Renal pelvis (tissue), 12 donors: ENCODE data around the gene RPL23. TPM values are rescaled to one million over a fixed set of nuclear protein-coding genes. Genes with fewer than 3 reads are reported as not detected.

ENCODE experiments used
- DNase-seq: peaks from one replicate; pipeline ENCODE4 v3.0.0-alpha.2; 2013
- long read RNA-seq, 16 experiments: transcript quantifications; one replicate each; lab custom pipeline, GENCODE V29; 2026
- polyA plus RNA-seq, 3 donors: library from polyadenylated mRNA; unstranded; fragments of 120-200 nt; gene quantifications; one replicate each; pipeline ENCODE4 v1.2.1, GENCODE V29; 2013; ENCODE audit not compliant: insufficient read length in 3 of 3

RPL23 gene
- 1,000 to 10,000 TPM; 2,304 to 2,705 (median 2,321) TPM for polyA plus RNA-seq
- long read RNA-seq, donor 1, transcript RPL23-206 (5 exons, 2,821 nt), result major isoform, 3,877 of 5,067 reads
- long read RNA-seq, donor 1, transcript RPL23-211 (3 exons, 2,779 nt), result minor isoform, 95 of 5,067 reads
- long read RNA-seq, donor 1, transcript RPL23-207 (4 exons, 615 nt), result minor isoform, 44 of 5,067 reads
- long read RNA-seq, donor 1, transcript RPL23-210 (2 exons, 429 nt), result minor isoform, 92 of 5,067 reads
- long read RNA-seq, donor 1, partial matches to known transcripts, result 893 of 5,067 reads
- long read RNA-seq, donor 1, other reads (novel, unspliced or antisense), result 38 of 5,067 reads
- long read RNA-seq, donor 2, transcript RPL23-210 (2 exons, 429 nt), result minor isoform, 321 of 5,217 reads
- long read RNA-seq, donor 2, transcript RPL23-206 (5 exons, 2,821 nt), result major isoform, 3,815 of 5,217 reads
- long read RNA-seq, donor 2, transcript RPL23-211 (3 exons, 2,779 nt), result minor isoform, 91 of 5,217 reads
- long read RNA-seq, donor 2, transcript RPL23-207 (4 exons, 615 nt), result minor isoform, 83 of 5,217 reads
- long read RNA-seq, donor 2, partial matches to known transcripts, result 847 of 5,217 reads
- long read RNA-seq, donor 2, other reads (novel, unspliced or antisense), result 41 of 5,217 reads
- long read RNA-seq, donor 3, transcript RPL23-207 (4 exons, 615 nt), result minor isoform, 120 of 4,565 reads
- long read RNA-seq, donor 3, transcript RPL23-210 (2 exons, 429 nt), result minor isoform, 173 of 4,565 reads
- long read RNA-seq, donor 3, transcript RPL23-206 (5 exons, 2,821 nt), result major isoform, 3,102 of 4,565 reads
- long read RNA-seq, donor 3, transcript RPL23-211 (3 exons, 2,779 nt), result minor isoform, 134 of 4,565 reads
- long read RNA-seq, donor 3, partial matches to known transcripts, result 970 of 4,565 reads
- long read RNA-seq, donor 3, other reads (novel, unspliced or antisense), result 40 of 4,565 reads
- long read RNA-seq, donor 4, transcript RPL23-211 (3 exons, 2,779 nt), result minor isoform, 109 of 5,954 reads
- long read RNA-seq, donor 4, transcript RPL23-207 (4 exons, 615 nt), result minor isoform, 108 of 5,954 reads
- long read RNA-seq, donor 4, transcript RPL23-206 (5 exons, 2,821 nt), result major isoform, 4,182 of 5,954 reads
- long read RNA-seq, donor 4, transcript RPL23-210 (2 exons, 429 nt), result minor isoform, 323 of 5,954 reads
- long read RNA-seq, donor 4, partial matches to known transcripts, result 1,148 of 5,954 reads
- long read RNA-seq, donor 4, other reads (novel, unspliced or antisense), result 65 of 5,954 reads
- long read RNA-seq, donor 5, transcript RPL23-210 (2 exons, 429 nt), result minor isoform, 89 of 2,636 reads
- long read RNA-seq, donor 5, transcript RPL23-211 (3 exons, 2,779 nt), result minor isoform, 60 of 2,636 reads
- long read RNA-seq, donor 5, transcript RPL23-207 (4 exons, 615 nt), result minor isoform, 59 of 2,636 reads
- long read RNA-seq, donor 5, transcript RPL23-206 (5 exons, 2,821 nt), result major isoform, 1,770 of 2,636 reads
- long read RNA-seq, donor 5, partial matches to known transcripts, result 639 of 2,636 reads
- long read RNA-seq, donor 5, other reads (novel, unspliced or antisense), result 12 of 2,636 reads
- long read RNA-seq, donor 6, transcript RPL23-207 (4 exons, 615 nt), result minor isoform, 81 of 3,053 reads
- long read RNA-seq, donor 6, transcript RPL23-210 (2 exons, 429 nt), result minor isoform, 102 of 3,053 reads
- long read RNA-seq, donor 6, transcript RPL23-206 (5 exons, 2,821 nt), result major isoform, 2,278 of 3,053 reads
- long read RNA-seq, donor 6, transcript RPL23-211 (3 exons, 2,779 nt), result minor isoform, 84 of 3,053 reads
- long read RNA-seq, donor 6, partial matches to known transcripts, result 466 of 3,053 reads
- long read RNA-seq, donor 6, other reads (novel, unspliced or antisense), result 16 of 3,053 reads
- long read RNA-seq, donor 7, transcript RPL23-211 (3 exons, 2,779 nt), result minor isoform, 120 of 5,186 reads
- long read RNA-seq, donor 7, transcript RPL23-210 (2 exons, 429 nt), result minor isoform, 211 of 5,186 reads
- long read RNA-seq, donor 7, transcript RPL23-206 (5 exons, 2,821 nt), result major isoform, 3,300 of 5,186 reads
- long read RNA-seq, donor 7, transcript RPL23-207 (4 exons, 615 nt), result minor isoform, 111 of 5,186 reads
- long read RNA-seq, donor 7, partial matches to known transcripts, result 1,387 of 5,186 reads
- long read RNA-seq, donor 7, other reads (novel, unspliced or antisense), result 34 of 5,186 reads
- long read RNA-seq, donor 8, transcript RPL23-210 (2 exons, 429 nt), result minor isoform, 55 of 2,146 reads
- long read RNA-seq, donor 8, transcript RPL23-206 (5 exons, 2,821 nt), result major isoform, 1,428 of 2,146 reads
- long read RNA-seq, donor 8, transcript RPL23-207 (4 exons, 615 nt), result minor isoform, 45 of 2,146 reads
- long read RNA-seq, donor 8, transcript RPL23-211 (3 exons, 2,779 nt), result minor isoform, 68 of 2,146 reads
- long read RNA-seq, donor 8, partial matches to known transcripts, result 532 of 2,146 reads
- long read RNA-seq, donor 8, other reads (novel, unspliced or antisense), result 6 of 2,146 reads
- long read RNA-seq, donor 9, transcript RPL23-207 (4 exons, 615 nt), result minor isoform, 93 of 5,337 reads
- long read RNA-seq, donor 9, transcript RPL23-210 (2 exons, 429 nt), result minor isoform, 152 of 5,337 reads
- long read RNA-seq, donor 9, transcript RPL23-211 (3 exons, 2,779 nt), result minor isoform, 142 of 5,337 reads
- long read RNA-seq, donor 9, transcript RPL23-206 (5 exons, 2,821 nt), result major isoform, 3,650 of 5,337 reads
- long read RNA-seq, donor 9, partial matches to known transcripts, result 1,218 of 5,337 reads
- long read RNA-seq, donor 9, other reads (novel, unspliced or antisense), result 46 of 5,337 reads
- long read RNA-seq, donor 10, transcript RPL23-210 (2 exons, 429 nt), result minor isoform, 226 of 3,690 reads
- long read RNA-seq, donor 10, transcript RPL23-207 (4 exons, 615 nt), result minor isoform, 57 of 3,690 reads
- long read RNA-seq, donor 10, transcript RPL23-206 (5 exons, 2,821 nt), result major isoform, 2,615 of 3,690 reads
- long read RNA-seq, donor 10, transcript RPL23-211 (3 exons, 2,779 nt), result minor isoform, 61 of 3,690 reads
- long read RNA-seq, donor 10, partial matches to known transcripts, result 677 of 3,690 reads
- long read RNA-seq, donor 10, other reads (novel, unspliced or antisense), result 41 of 3,690 reads
- long read RNA-seq, donor 11, transcript RPL23-207 (4 exons, 615 nt), result minor isoform, 52 of 2,716 reads
- long read RNA-seq, donor 11, transcript RPL23-206 (5 exons, 2,821 nt), result major isoform, 1,813 of 2,716 reads
- long read RNA-seq, donor 11, transcript RPL23-210 (2 exons, 429 nt), result minor isoform, 115 of 2,716 reads
- long read RNA-seq, donor 11, transcript RPL23-211 (3 exons, 2,779 nt), result minor isoform, 71 of 2,716 reads
- long read RNA-seq, donor 11, partial matches to known transcripts, result 620 of 2,716 reads
- long read RNA-seq, donor 11, other reads (novel, unspliced or antisense), result 34 of 2,716 reads
- long read RNA-seq, donor 12, transcript RPL23-211 (3 exons, 2,779 nt), result minor isoform, 88 of 5,923 reads
- long read RNA-seq, donor 12, transcript RPL23-206 (5 exons, 2,821 nt), result major isoform, 4,546 of 5,923 reads
- long read RNA-seq, donor 12, transcript RPL23-207 (4 exons, 615 nt), result minor isoform, 81 of 5,923 reads
- long read RNA-seq, donor 12, transcript RPL23-210 (2 exons, 429 nt), result minor isoform, 230 of 5,923 reads
- long read RNA-seq, donor 12, partial matches to known transcripts, result 904 of 5,923 reads
- long read RNA-seq, donor 12, other reads (novel, unspliced or antisense), result 55 of 5,923 reads
- long read RNA-seq, donor 13, transcript RPL23-206 (5 exons, 2,821 nt), result major isoform, 2,244 of 3,524 reads
- long read RNA-seq, donor 13, transcript RPL23-207 (4 exons, 615 nt), result minor isoform, 111 of 3,524 reads
- long read RNA-seq, donor 13, transcript RPL23-210 (2 exons, 429 nt), result minor isoform, 134 of 3,524 reads
- long read RNA-seq, donor 13, transcript RPL23-211 (3 exons, 2,779 nt), result minor isoform, 82 of 3,524 reads
- long read RNA-seq, donor 13, partial matches to known transcripts, result 911 of 3,524 reads
- long read RNA-seq, donor 13, other reads (novel, unspliced or antisense), result 19 of 3,524 reads
- long read RNA-seq, donor 14, result 0 reads
- long read RNA-seq, donor 15, result 0 reads
- long read RNA-seq, donor 16, transcript RPL23-207 (4 exons, 615 nt), result minor isoform, 120 of 5,872 reads
- long read RNA-seq, donor 16, transcript RPL23-210 (2 exons, 429 nt), result minor isoform, 226 of 5,872 reads
- long read RNA-seq, donor 16, transcript RPL23-211 (3 exons, 2,779 nt), result minor isoform, 162 of 5,872 reads
- long read RNA-seq, donor 16, transcript RPL23-206 (5 exons, 2,821 nt), result major isoform, 3,728 of 5,872 reads
- long read RNA-seq, donor 16, partial matches to known transcripts, result 1,507 of 5,872 reads
- long read RNA-seq, donor 16, other reads (novel, unspliced or antisense), result 107 of 5,872 reads

DNA sequence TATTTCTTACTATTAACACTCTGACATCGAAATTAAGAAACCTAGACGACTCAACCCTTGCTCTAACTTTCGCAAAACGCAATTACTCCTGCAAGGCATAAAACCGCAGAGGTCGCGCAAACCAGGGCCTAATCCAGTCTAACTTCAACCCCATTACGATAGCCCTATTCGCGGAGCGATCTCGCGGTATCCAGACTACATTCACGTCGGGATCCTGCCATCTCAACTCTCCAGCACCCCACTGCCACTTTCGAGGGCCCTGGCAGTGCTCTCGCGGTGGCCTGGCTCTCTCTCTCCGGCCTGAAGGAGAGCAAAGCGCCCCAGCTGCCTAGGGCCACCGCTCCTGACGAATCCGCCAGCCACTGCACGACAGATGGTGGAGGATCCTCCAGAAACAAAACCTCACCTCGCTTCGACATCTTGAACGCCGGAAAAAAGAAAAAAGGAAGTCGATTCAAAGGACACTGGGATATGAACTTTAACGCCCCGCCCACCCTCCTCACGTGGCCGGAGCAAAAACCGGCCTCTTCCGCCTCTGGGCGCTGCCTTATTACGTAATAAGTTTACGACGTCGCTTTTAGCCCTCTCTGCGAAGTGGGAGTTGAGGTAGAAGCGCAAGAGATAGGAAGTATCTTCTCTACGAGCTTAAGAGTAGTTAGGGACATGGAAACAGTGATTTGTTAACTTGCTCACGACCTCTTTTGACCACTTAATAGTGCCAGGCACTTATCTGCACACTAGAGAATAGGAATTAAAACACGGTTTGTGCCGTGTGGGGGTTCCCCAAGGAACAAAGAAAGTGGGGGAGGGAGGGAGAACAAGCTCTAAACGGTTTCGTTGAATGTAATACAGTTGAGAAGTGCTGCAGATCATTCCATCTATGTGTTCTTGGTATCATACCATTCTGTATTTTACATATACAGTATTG, at the start of gene RPL23:
TSS of gene RPL23 (minus strand) at position 430 of the 928 bp plus-strand sequence. CDS start at position 419, 11 bp downstream.
- peak; percentile 99 for DNase-seq

DNA sequence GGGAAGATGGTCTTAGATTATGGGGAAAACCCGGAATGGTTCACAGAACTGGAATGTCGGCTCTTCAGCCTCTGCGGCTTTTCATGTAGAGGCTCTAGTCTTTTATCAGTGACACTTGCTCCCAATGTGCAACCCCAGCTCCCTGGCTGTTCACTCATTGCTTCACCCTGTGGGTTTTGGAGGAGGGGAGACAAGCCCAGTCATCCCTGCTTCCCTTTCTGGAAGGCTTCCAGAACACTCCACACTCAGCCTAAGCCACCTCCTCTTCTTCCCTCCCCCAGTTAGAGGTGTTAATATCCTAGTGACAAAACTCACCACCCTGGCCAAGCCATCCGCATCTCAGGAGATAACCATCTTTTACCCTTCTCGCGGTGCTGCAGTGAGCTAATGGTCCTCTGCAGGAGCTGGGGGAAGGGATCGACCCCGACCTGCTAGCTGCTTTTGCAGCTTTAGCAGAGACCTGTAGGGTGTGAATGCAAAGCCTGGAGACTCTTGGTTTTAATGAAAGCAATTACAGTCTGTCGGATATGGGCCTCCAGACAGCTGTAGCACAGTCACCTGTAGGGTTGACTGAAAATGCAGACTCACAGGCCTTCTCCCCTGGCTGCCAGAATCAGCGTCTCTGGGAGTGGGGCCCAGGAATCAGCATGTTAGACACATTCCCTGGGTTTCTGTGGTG, 47.6 kb upstream of the RPL23 start:
- DNase-seq, result no peak

DNA sequence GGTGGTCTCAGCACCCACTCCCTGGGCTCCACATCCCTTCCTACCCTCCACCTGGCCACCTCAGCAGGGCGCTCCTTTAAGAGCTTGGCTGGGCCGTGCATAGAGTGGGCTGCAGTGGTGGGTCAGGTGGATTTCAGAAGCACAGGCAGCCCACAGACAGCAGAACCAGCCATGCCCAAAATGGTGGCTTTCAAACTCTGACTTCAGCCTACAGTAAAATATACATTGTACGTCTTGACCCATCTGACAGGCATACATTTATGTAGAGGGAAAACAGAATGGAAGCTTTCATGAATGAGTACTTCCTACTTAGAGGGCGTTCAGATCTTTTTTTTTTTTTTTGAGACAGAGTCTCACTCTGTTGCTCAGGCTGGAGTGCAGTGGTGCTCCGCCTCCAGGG, 45.9 kb upstream of the RPL23 start:
- DNase-seq, result no peak

DNA sequence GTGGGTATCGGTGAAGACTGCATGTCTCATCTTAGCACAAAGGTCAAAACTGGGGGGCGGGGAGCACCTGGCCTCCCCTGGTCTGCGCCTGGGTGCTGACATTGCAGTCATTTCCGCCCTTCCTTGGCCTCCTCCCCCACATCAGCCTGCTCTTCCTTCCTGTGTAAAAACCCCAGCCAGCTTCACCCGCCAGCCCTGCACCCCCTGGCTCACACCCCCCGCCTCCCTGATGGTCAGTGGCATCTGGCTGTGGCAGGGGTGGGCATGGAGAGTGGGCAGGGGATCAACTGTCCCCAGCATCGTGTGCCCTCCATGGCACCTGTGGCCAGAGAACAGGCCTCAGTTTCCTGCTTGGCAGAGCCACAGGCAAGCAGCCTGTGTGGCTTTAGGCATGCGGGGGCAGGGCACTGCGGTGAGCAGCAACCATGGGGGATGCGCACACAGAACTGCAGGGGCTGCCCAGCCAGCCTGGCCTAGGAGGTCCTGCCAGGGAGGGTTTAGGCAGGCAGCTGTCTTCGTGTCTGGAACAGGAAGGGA, 45.4 kb upstream of the RPL23 start:
- DNase-seq, result no peak

DNA sequence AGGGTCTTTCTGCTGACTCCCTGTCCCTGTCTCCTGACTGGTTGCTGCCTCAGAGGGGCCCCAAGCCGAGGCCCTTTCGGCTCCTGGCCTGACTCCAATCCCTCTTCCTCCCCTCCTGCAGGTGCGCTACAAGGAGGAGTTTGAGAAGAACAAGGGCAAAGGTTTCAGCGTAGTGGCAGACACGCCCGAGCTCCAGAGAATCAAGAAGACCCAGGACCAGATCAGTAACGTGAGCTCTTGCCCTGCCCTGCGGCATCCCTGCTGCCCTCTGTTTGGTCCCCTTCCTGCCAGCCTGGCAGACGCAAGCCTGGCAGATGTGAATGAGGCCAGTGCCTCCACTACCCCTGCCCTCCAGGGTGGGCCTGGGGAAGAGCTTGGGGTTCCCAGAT, 44.8 kb upstream of the RPL23 start:
- no peak for DNase-seq

DNA sequence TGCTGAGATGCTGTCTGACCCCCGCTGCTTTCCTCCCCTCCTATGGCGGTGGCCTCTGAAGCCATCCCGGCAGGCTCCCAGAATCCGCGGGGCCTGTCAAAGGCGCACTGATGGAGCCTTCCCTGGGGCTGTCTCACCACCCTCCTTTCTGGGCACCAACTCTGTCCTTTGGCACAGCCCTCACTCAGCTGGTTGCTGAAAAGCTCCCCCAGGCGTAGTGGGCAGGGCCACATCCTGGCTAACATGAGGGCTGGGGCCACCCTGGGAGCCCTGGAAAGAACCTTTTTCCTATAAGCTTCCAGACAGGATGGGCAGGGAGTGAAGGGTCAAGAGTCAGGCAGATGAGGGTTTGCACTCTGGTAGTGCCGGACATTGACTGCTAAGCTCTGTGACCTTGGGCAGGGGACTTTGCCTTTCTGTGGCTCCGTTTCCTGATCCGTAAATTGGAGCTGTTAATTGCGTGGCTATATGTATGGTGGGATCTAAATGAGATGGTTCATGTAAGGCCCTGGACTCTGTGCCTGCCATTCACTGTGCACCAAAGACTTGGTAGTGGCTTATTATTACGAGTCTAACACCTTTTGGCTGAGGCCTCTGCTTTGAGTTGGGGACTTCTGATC, 44.3 kb upstream of the RPL23 start:
- DNase-seq, result no peak

DNA sequence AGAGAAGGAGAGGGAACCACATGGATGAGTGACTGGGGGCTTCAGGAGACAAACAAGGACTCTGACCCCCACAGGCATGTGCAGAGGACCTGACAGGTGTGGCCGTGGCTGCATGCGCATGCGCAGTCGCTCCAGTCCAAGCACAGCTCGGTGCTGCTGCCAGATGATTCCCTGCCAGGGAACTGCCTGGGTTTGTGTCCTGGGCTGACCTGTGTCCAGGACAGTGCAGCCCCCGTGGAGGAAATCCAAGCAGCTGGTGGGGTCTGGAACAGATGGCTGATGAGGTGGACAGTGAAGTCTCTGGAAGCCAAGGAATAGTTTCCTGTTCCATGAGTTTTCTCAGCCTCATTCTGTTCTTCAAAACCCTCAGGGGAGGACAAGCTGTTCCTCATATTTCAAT, 43.7 kb upstream of the RPL23 start:
- DNase-seq, result no peak

DNA sequence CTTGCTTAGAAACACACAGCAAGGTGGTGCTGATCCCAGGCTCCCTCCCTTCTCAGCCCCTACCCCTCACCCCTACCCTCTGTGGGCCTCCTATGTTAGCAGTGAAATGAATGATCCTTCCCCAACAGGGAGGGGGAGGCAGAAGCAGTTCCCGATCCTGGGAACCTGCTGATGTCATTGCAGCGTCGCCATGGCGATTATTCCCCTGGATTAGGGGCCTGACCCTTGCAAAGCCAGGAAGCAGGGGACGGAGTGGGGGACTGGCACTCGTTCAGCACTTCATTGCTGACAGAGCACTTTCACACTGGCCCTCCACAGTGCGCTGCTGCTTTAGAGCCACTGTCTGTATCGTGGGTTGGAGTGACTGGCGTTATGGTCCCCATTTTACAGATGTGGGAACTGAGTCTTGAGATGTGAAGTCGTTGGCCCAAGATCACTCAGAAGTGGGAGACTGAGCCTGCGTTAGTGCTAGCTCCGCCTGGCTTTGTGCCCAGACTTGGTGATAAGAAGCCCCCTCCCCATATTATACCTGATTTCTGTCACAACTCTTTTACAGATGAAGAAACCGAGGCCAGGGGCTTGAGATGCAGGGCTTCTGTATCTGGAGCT, 42.9 kb upstream of the RPL23 start:
- DNase-seq, result no peak

DNA sequence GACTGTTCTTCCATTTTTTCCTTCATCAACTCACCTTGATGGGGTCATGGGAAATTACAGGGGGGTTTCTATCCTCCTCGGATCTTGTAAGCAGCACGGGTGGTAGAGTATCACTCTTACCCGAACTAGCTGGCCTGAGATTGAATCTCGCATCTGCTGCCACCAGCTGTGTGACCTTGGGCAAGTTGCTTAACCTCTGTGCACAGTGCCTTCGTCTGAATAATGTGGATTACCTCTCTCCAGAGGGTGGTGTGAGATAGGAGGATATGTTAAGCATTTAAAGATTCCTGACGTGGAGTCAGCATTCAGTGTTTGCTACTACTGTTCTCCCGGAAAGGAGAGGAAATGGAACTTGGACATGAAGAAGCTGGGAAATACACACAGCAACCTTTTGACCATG, 40.8 kb upstream of the RPL23 start:
- DNase-seq, result no peak

DNA sequence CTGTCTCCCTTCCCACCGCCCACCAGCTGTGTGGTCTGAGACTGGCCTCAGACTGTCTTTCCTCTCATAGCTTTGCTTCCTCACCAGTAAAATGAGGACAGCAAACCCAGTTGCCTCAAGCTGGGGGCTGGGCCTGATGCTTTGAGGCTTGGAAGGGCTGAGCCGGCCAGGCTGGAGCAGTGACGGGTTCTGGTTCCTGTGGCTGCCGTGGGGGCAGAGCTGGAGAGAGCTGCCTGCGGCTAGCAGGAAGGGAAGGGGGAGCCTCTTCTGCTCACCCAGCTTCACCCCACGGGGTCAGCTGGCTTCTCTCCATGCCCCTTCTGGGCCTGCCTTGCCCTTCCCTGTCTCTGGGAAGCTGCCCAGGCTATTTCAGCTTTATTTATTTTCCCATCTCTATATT, 40.1 kb upstream of the RPL23 start:
- no peak for DNase-seq

DNA sequence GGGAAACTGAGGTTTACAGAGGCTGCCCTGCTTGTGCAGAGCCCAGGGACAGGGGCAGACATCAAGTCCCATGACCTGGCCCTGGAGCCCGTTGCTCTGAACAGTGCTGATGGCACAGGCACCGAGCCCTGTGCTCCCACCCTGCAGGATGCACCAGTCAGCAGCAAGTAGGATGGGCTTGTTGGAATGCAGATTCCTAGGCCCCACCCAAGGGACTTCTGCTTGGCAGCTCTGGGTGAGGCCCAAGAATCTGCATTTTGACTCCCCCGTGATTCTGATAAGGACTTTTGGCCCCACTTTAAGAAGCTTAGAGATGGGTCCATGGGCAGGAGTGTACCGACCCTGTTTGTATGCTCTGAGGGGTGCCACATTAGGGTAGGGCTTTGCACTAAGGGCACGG, 39.6 kb upstream of the RPL23 start:
- no peak for DNase-seq

DNA sequence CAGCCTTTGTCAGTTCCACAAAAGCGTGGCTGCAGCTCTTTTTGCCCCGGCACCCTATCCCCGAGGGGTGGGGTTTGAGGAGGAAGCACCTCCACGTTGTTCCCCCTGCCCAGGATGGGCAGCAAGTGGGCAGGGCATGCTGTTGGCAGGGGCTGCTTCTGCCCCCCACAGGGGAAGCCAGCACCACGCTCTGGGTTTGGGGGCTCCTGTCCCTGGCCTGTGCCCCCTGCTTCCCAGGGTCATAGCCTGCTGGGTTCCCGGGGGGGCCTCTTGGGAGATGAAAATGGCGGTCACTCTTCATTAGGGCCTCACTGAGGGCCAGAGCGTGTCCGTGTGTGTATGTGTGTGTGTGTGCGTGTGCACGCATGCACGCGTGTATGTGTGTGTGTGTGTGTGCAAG, 39.1 kb upstream of the RPL23 start:
- no peak for DNase-seq
